Measurements from ENCODE around the gene SNAP47.
A peak's percentile ranks its signal among the peaks of the same experiment; 100 is the strongest.

Gene SNAP47

DNA sequence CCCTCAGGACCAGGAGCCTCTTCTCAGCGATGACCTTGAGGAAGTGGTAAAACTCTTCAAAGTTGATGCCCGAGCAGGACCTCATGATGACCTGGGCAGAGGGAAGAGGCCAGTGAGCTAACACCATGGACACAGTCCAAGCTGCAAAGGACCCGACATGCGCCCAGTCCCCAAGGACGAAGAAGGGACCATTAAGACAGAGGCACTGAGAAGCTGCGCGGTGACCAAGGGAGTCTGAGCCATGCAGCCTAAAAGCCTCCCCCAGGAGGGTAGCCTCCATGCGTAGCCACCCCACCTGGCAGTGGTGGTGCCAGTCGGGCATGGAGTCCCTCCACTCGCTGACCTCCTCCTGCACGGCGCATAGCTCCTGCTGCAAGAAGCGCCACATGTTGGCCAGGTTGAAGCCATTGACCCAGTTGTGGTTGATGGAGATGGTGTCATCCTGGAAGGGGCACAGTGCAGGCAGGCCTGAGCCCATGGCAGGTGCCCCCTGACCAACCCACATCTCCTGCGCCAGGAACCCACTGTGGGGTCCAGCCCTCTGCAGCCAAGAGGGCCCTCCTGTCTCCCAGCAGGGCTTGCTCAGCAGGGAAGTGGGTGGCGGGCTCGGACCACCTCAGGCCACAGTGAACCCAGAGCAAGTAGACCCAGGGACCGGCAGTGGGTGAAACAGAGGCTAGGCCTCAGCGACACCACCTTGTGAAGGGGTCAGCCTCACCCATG lies 2.5 kb upstream of the SNAP47 start:
- H3K79me2 ChIP-seq (ENCODE audit: control insufficient read depth, insufficient read depth, low read length, poor library complexity) = peaks cover 17% of the 10 kb centered on the region
- peaks cover 4% of the 10 kb centered on the region for H3K9me3 ChIP-seq (ENCODE audit: insufficient read depth, low read depth, low read length)
- H4K91ac ChIP-seq (ENCODE audit: low read depth, low read length) = no peak overlapping the region
- H4K12ac ChIP-seq (ENCODE audit: low read depth, low read length) = no peak overlapping the region
- no peak for DNase-seq
- H2BK120ac ChIP-seq (ENCODE audit: insufficient read depth, low read length, poor library complexity) = no peak overlapping the region
- H3K4me3 ChIP-seq (ENCODE audit: low read depth, low read length) = no peak overlapping the region
- no peak overlapping the region for H2BK5ac ChIP-seq (ENCODE audit: low read depth, low read length, poor library complexity)
- H3K4ac ChIP-seq (ENCODE audit: low read depth, low read length) = no peak overlapping the region
- H3K4me1 ChIP-seq (ENCODE audit: control insufficient read depth in 1 of 2, insufficient read depth in 2 of 2, low read length in 2 of 2) = peaks cover 12 to 37% of the 10 kb centered on the region in 2 experiments
- no peaks in the 10 kb centered on the region for H3K27me3 ChIP-seq (ENCODE audit: insufficient read depth, low read length)
- H2BK12ac ChIP-seq (ENCODE audit: low read length) = no peak overlapping the region
- WGBS (ENCODE audit: extremely low coverage, insufficient coverage, insufficient read length) = no CpG with 5 or more reads among the region's 18 CpGs
- H3K27ac ChIP-seq (ENCODE audit: low read depth, low read length) = no peak overlapping the region
- H4K8ac ChIP-seq (ENCODE audit: low read depth, low read length) = no peak overlapping the region
- H3K18ac ChIP-seq (ENCODE audit: low read length) = no peak overlapping the region
- H3K14ac ChIP-seq (ENCODE audit: low read length) = no peak overlapping the region
- H2AK5ac ChIP-seq (ENCODE audit: low read length) = no peak overlapping the region
- H3K23ac ChIP-seq (ENCODE audit: low read length) = no peak overlapping the region
- H2AFZ ChIP-seq (ENCODE audit: insufficient read depth, low read length, poor library complexity) = no peak overlapping the region
- H3K4me2 ChIP-seq (ENCODE audit: low read length) = no peak overlapping the region
- H3K36me3 ChIP-seq (ENCODE audit: control insufficient read depth in 1 of 2, insufficient read depth in 2 of 2, low read length in 2 of 2) = peaks cover 27 to 28% of the 10 kb centered on the region in 2 experiments
- H3K79me1 ChIP-seq (ENCODE audit: low read length) = peaks cover 13% of the 10 kb centered on the region
- no peak overlapping the region for H3K9ac ChIP-seq (ENCODE audit: low read length)

- Histone ChIP-seq H2BK5ac (ENCODE audit: low read depth, low read length, poor library complexity) (no peak overlapping the region), H4K8ac (ENCODE audit: low read depth, low read length) (no peak overlapping the region), H2AFZ (ENCODE audit: insufficient read depth, low read length, poor library complexity) (no peak overlapping the region), H3K4me1 (ENCODE audit: control insufficient read depth in 1 of 2, insufficient read depth in 2 of 2, low read length in 2 of 2) (peaks cover 12 to 33% of the 10 kb centered on the region in 2 experiments), H3K27ac (ENCODE audit: low read depth, low read length) (no peak overlapping the region), H3K18ac (ENCODE audit: low read length) (peak overlapping the region; percentile 38), H4K91ac (ENCODE audit: low read depth, low read length) (no peak overlapping the region), H3K4ac (ENCODE audit: low read depth, low read length) (no peak overlapping the region), H3K79me2 (ENCODE audit: control insufficient read depth, insufficient read depth, low read length, poor library complexity) (peaks cover 17% of the 10 kb centered on the region), H4K12ac (ENCODE audit: low read depth, low read length) (no peak overlapping the region), H3K14ac (ENCODE audit: low read length) (no peak overlapping the region), H2AK5ac (ENCODE audit: low read length) (no peak overlapping the region), H3K27me3 (ENCODE audit: insufficient read depth, low read length) (no peaks in the 10 kb centered on the region), H3K9me3 (ENCODE audit: insufficient read depth, low read depth, low read length) (peaks cover 4% of the 10 kb centered on the region), H2BK12ac (ENCODE audit: low read length) (no peak overlapping the region), H3K79me1 (ENCODE audit: low read length) (peaks cover 13% of the 10 kb centered on the region), H3K23ac (ENCODE audit: low read length) (no peak overlapping the region), H3K4me3 (ENCODE audit: low read depth, low read length) (no peak overlapping the region), H3K9ac (ENCODE audit: low read length) (no peak overlapping the region), H2BK120ac (ENCODE audit: insufficient read depth, low read length, poor library complexity) (no peak overlapping the region), H3K36me3 (ENCODE audit: control insufficient read depth in 1 of 2, insufficient read depth in 2 of 2, low read length in 2 of 2) (peaks cover 27 to 28% of the 10 kb centered on the region in 2 experiments), H3K4me2 (ENCODE audit: low read length) (no peak overlapping the region)
- WGBS (ENCODE audit: extremely low coverage, insufficient coverage, insufficient read length) = no CpG with 5 or more reads among the region's 15 CpGs
- DNase-seq = no peak
These were observed 1.9 kb upstream of the SNAP47 start for GRCh38 chr1:227733309-227733705.

GRCh38 chr1:227733751-227734545 lies 1.3 kb upstream of the SNAP47 start:
- Histone ChIP-seq H3K79me2 (ENCODE audit: control insufficient read depth, insufficient read depth, low read length, poor library complexity) (peaks cover 14% of the 10 kb centered on the region), H3K14ac (ENCODE audit: low read length) (peak overlapping the region; percentile 92), H3K9ac (ENCODE audit: low read length) (peak overlapping the region; percentile 92), H3K18ac (ENCODE audit: low read length) (peak overlapping the region; percentile 38), H2AFZ (ENCODE audit: insufficient read depth, low read length, poor library complexity) (no peak overlapping the region), H3K4ac (ENCODE audit: low read depth, low read length) (peak overlapping the region; percentile 51), H3K27ac (ENCODE audit: low read depth, low read length) (no peak overlapping the region), H3K27me3 (ENCODE audit: insufficient read depth, low read length) (no peaks in the 10 kb centered on the region), H2AK5ac (ENCODE audit: low read length) (no peak overlapping the region), H2BK12ac (ENCODE audit: low read length) (no peak overlapping the region), H2BK120ac (ENCODE audit: insufficient read depth, low read length, poor library complexity) (no peak overlapping the region), H4K12ac (ENCODE audit: low read depth, low read length) (peak overlapping the region; percentile 84), H3K79me1 (ENCODE audit: low read length) (peaks cover 11% of the 10 kb centered on the region), H3K23ac (ENCODE audit: low read length) (no peak overlapping the region), H3K9me3 (ENCODE audit: insufficient read depth, low read depth, low read length) (peaks cover 4% of the 10 kb centered on the region), H3K4me3 (ENCODE audit: low read depth, low read length) (peak overlapping the region; percentile 88), H2BK5ac (ENCODE audit: low read depth, low read length, poor library complexity) (no peak overlapping the region), H3K4me1 (ENCODE audit: control insufficient read depth in 1 of 2, insufficient read depth in 2 of 2, low read length in 2 of 2) (peaks cover 12 to 28% of the 10 kb centered on the region in 2 experiments), H4K8ac (ENCODE audit: low read depth, low read length) (peak overlapping the region; percentile 92), H4K91ac (ENCODE audit: low read depth, low read length) (no peak overlapping the region), H3K4me2 (ENCODE audit: low read length) (peak overlapping the region; percentile 73), H3K36me3 (ENCODE audit: control insufficient read depth in 1 of 2, insufficient read depth in 2 of 2, low read length in 2 of 2) (peaks cover 27 to 28% of the 10 kb centered on the region in 2 experiments)
- WGBS (ENCODE audit: extremely low coverage, insufficient coverage, insufficient read length) = no CpG with 5 or more reads among the region's 24 CpGs
- DNase-seq = peak; percentile 63 to 79

GRCh38 chr1:227734546-227734855 lies 734 bp upstream of the SNAP47 start:
- no peak overlapping the region for H2BK12ac ChIP-seq (ENCODE audit: low read length)
- peak overlapping the region; percentile 92 for H4K8ac ChIP-seq (ENCODE audit: low read depth, low read length)
- no peaks in the 10 kb centered on the region for H3K27me3 ChIP-seq (ENCODE audit: insufficient read depth, low read length)
- H2AFZ ChIP-seq (ENCODE audit: insufficient read depth, low read length, poor library complexity) = peak overlapping the region; percentile 87
- H3K4me3 ChIP-seq (ENCODE audit: low read depth, low read length) = peak overlapping the region; percentile 88
- peak overlapping the region; percentile 36 for H2AK5ac ChIP-seq (ENCODE audit: low read length)
- H3K36me3 ChIP-seq (ENCODE audit: control insufficient read depth in 1 of 2, insufficient read depth in 2 of 2, low read length in 2 of 2) = peaks cover 27 to 32% of the 10 kb centered on the region in 2 experiments
- H2BK5ac ChIP-seq (ENCODE audit: low read depth, low read length, poor library complexity) = peak overlapping the region; percentile 73
- peaks cover 14% of the 10 kb centered on the region for H3K79me2 ChIP-seq (ENCODE audit: control insufficient read depth, insufficient read depth, low read length, poor library complexity)
- H2BK120ac ChIP-seq (ENCODE audit: insufficient read depth, low read length, poor library complexity) = peak overlapping the region; percentile 77
- H3K18ac ChIP-seq (ENCODE audit: low read length) = peak overlapping the region; percentile 68
- DNase-seq = peak in 1 of 2 donors; percentile 6
- peaks cover 11% of the 10 kb centered on the region for H3K79me1 ChIP-seq (ENCODE audit: low read length)
- peaks cover 12 to 24% of the 10 kb centered on the region in 2 experiments for H3K4me1 ChIP-seq (ENCODE audit: control insufficient read depth in 1 of 2, insufficient read depth in 2 of 2, low read length in 2 of 2)
- peak overlapping the region; percentile 92 for H3K14ac ChIP-seq (ENCODE audit: low read length)
- no peak overlapping the region for H3K23ac ChIP-seq (ENCODE audit: low read length)
- peak overlapping the region; percentile 51 for H3K4ac ChIP-seq (ENCODE audit: low read depth, low read length)
- peak overlapping the region; percentile 92 for H3K9ac ChIP-seq (ENCODE audit: low read length)
- whole genome bisulfite sequencing (ENCODE audit: extremely low coverage, insufficient coverage, insufficient read length) = no CpG with 5 or more reads among the region's 10 CpGs
- peak overlapping the region; percentile 94 for H4K91ac ChIP-seq (ENCODE audit: low read depth, low read length)
- H3K27ac ChIP-seq (ENCODE audit: low read depth, low read length) = no peak overlapping the region
- peak overlapping the region; percentile 84 for H4K12ac ChIP-seq (ENCODE audit: low read depth, low read length)
- peaks cover 4% of the 10 kb centered on the region for H3K9me3 ChIP-seq (ENCODE audit: insufficient read depth, low read depth, low read length)
- peak overlapping the region; percentile 73 for H3K4me2 ChIP-seq (ENCODE audit: low read length)
